Lower lobe of right lung (tissue), 2 donors: Measurements from ENCODE around the gene FAM89A. TPM values are rescaled to one million over a fixed set of nuclear protein-coding genes. Genes with fewer than 3 reads are reported as not detected.
"Not testable (repeated sequence)": the region's sequence is repeated elsewhere in the genome, so short reads cannot be mapped to it uniquely, and the experiment has no call there.

Source experiments
- ATAC-seq, 2 donors: fragments of 200-7000 bp; cut with Tn5 transposase; one replicate each; pipeline ENCODE4 v1.9.1; 2020 to 2022; ENCODE audit warnings: mild to moderate bottlenecking in 2 of 2, moderate library complexity in 2 of 2
- DNase-seq: peaks from one replicate; pipeline ENCODE4 v3.0.0-alpha.2; 2020
- H3K27ac ChIP-seq: fragments of 200-600 bp; one replicate; pipeline ENCODE4 v1.8.0; 2022
- H3K27me3 ChIP-seq: fragments of 200-600 bp; one replicate; pipeline ENCODE4 v1.8.0; 2022; ENCODE audit warnings: low read depth
- H3K36me3 ChIP-seq: fragments of 200-600 bp; one replicate; pipeline ENCODE4 v1.8.0; 2022; ENCODE audit warnings: mild to moderate bottlenecking
- H3K4me1 ChIP-seq: fragments of 200-600 bp; one replicate; pipeline ENCODE4 v1.8.0; 2022
- H3K4me3 ChIP-seq: fragments of 200-600 bp; one replicate; pipeline ENCODE4 v1.8.0; 2022; ENCODE audit warnings: mild to moderate bottlenecking
- H3K9me3 ChIP-seq: fragments of 200-600 bp; one replicate; pipeline ENCODE4 v1.8.0; 2022
- CTCF ChIP-seq: fragments of 200-600 bp; IDR thresholded peaks from one replicate; pipeline ENCODE4 v1.8.0; 2022; ENCODE audit warnings: antibody characterized with exemption, mild to moderate bottlenecking
- intact Hi-C: fragments of 100-400 bp; cut with DNase I; formaldehyde crosslinking; loops from one replicate; pipeline ENCODE4 v1.11.0; 2022
- total RNA-seq: library from RNA; stranded (reverse); fragmentation: NEBNext Ultra II Directional; extraction: Animal tissue kit (Norgen Biotek cat#: 25700); gene quantifications from one replicate; pipeline ENCODE4 v1.2.1, GENCODE V29; 2021
- donor health status: DM: no; HTN: yes; CAD: no; lungs with severe emphysema.

The FAM89A gene
- total RNA-seq, 1 donor from 2014 or later, result 54.6 TPM

GRCh38 chr1:230986976-230987375 lies 53.1 kb downstream of the FAM89A start:
- H3K27ac ChIP-seq, result no peak overlapping the region
- no peak overlapping the region for H3K4me3 ChIP-seq
- H3K9me3 ChIP-seq, result no peaks in the 10 kb centered on the region
- DNase-seq (no peak), ATAC-seq (no peak)
- H3K36me3 ChIP-seq, result peaks cover 30% of the 10 kb centered on the region
- no peak for TF ChIP-seq CTCF
- H3K4me1 ChIP-seq, result no peaks in the 10 kb centered on the region
- intact Hi-C loops, result no loop called here
- H3K27me3 ChIP-seq, result no peaks in the 10 kb centered on the region

GRCh38 chr1:230985711-230986110 lies 54.3 kb downstream of the FAM89A start:
- Histone ChIP-seq H3K36me3 (peaks cover 37% of the 10 kb centered on the region), H3K4me3 (no peak overlapping the region), H3K27me3 (no peaks in the 10 kb centered on the region), H3K4me1 (peaks cover 4% of the 10 kb centered on the region), H3K9me3 (no peaks in the 10 kb centered on the region), H3K27ac (no peak overlapping the region)
- no peak for ATAC-seq
- intact Hi-C loops, result no loop called here
- no peak for DNase-seq
- TF ChIP-seq CTCF, result no peak

- H3K9me3 ChIP-seq, H3K27me3 ChIP-seq, ATAC-seq, H3K4me3 ChIP-seq, H3K27ac ChIP-seq, DNase-seq, intact Hi-C loops: not testable (repeated sequence)
- H3K36me3 ChIP-seq, result peaks cover 32% of the 10 kb centered on the region
- peaks cover 12% of the 10 kb centered on the region for H3K4me1 ChIP-seq
Observed at GRCh38 chr1:230984622-230985515, 55.2 kb downstream of the FAM89A start.

GRCh38 chr1:230983811-230984210 lies 56.2 kb downstream of the FAM89A start:
- no peak overlapping the region for H3K27ac ChIP-seq
- no peak for TF ChIP-seq CTCF
- no peaks in the 10 kb centered on the region for H3K9me3 ChIP-seq
- peaks cover 18% of the 10 kb centered on the region for H3K4me1 ChIP-seq
- DNase-seq, result no peak
- no peaks in the 10 kb centered on the region for H3K27me3 ChIP-seq
- peaks cover 26% of the 10 kb centered on the region for H3K36me3 ChIP-seq
- H3K4me3 ChIP-seq, result no peak overlapping the region
- ATAC-seq, result no peak
- intact Hi-C loops, result no loop called here

GRCh38 chr1:230982696-230983095 lies 57.4 kb downstream of the FAM89A start:
- no peak overlapping the region for H3K27ac ChIP-seq
- TF ChIP-seq CTCF, result no peak

GRCh38 chr1:230979952-230980351 lies 60.1 kb downstream of the FAM89A start:
- TF ChIP-seq CTCF, result no peak
- H3K4me1 ChIP-seq, result peaks cover 38% of the 10 kb centered on the region
- H3K27me3 ChIP-seq, result no peaks in the 10 kb centered on the region
- H3K9me3 ChIP-seq, result no peaks in the 10 kb centered on the region
- H3K27ac ChIP-seq, result no peak overlapping the region
- H3K36me3 ChIP-seq, result peaks cover 24% of the 10 kb centered on the region
- ATAC-seq (no peak), DNase-seq (no peak)
- intact Hi-C loops, result no loop called here
- H3K4me3 ChIP-seq, result peak overlapping the region; percentile 73

More at GRCh38 chr1:230982696-230983095, 57.4 kb downstream of the FAM89A start:
- no peaks in the 10 kb centered on the region for H3K9me3 ChIP-seq
- peaks cover 26% of the 10 kb centered on the region for H3K36me3 ChIP-seq
- DNase-seq (no peak), ATAC-seq (no peak)
- H3K4me1 ChIP-seq, result peaks cover 22% of the 10 kb centered on the region
- H3K27me3 ChIP-seq, result no peaks in the 10 kb centered on the region
- H3K4me3 ChIP-seq, result no peak overlapping the region
- intact Hi-C loops, result no loop called here
